Loucy (cell line): ENCODE measurements around the gene TOLLIP.

Source experiments
- H2AFZ ChIP-seq: fragments of 200-600 bp; sonication (generic); 2 replicates; pipeline ENCODE4 v1.6.0; 2016; ENCODE audit warnings: antibody characterized with exemption, mild to moderate bottlenecking, low read length, moderate library complexity
- H3F3A ChIP-seq: fragments of 200-600 bp; 2 replicates; pipeline ENCODE4 v1.6.0; 2016; ENCODE audit warnings: antibody characterized with exemption, low read depth, mild to moderate bottlenecking
- H3K27me3 ChIP-seq: fragments of 200-600 bp; sonication (generic); 2 replicates; pipeline ENCODE4 v1.6.1; 2014; ENCODE audit warnings: low read length, mild to moderate bottlenecking; ENCODE audit not compliant: insufficient read depth, poor library complexity, severe bottlenecking
- H3K36me3 ChIP-seq: fragments of 200-600 bp; sonication (generic); 2 replicates; pipeline ENCODE4 v1.6.1; 2016; ENCODE audit warnings: low read length; ENCODE audit not compliant: insufficient read depth
- H3K4me1 ChIP-seq: fragments of 200-600 bp; sonication (generic); 2 replicates; pipeline ENCODE4 v1.5.1; 2014; ENCODE audit warnings: low read length, mild to moderate bottlenecking; ENCODE audit not compliant: insufficient read depth, poor library complexity, severe bottlenecking
- H3K4me2 ChIP-seq: fragments of 200-600 bp; sonication (generic); 2 replicates; pipeline ENCODE4 v1.6.0; 2014; ENCODE audit warnings: antibody characterized with exemption, low read length, low read depth, mild to moderate bottlenecking; ENCODE audit not compliant: poor library complexity, severe bottlenecking
- H3K4me3 ChIP-seq: fragments of 200-600 bp; sonication (generic); 2 replicates; pipeline ENCODE4 v1.5.1; 2014; ENCODE audit warnings: low read length, mild to moderate bottlenecking, mixed read lengths; ENCODE audit not compliant: poor library complexity, severe bottlenecking
- H3K79me2 ChIP-seq: fragments of 200-600 bp; sonication (generic); 2 replicates; pipeline ENCODE4 v1.6.1; 2014; ENCODE audit warnings: low read length; ENCODE audit not compliant: insufficient read depth
- H3K9ac ChIP-seq: fragments of 200-600 bp; sonication (generic); 2 replicates; pipeline ENCODE4 v1.6.0; 2014; ENCODE audit warnings: mild to moderate bottlenecking, low read depth, low read length, moderate library complexity; ENCODE audit not compliant: poor library complexity, severe bottlenecking
- H3K9me2 ChIP-seq: fragments of 200-600 bp; sonication (generic); replicated peaks from 2 replicates; pipeline ENCODE4 v1.6.1; 2016; ENCODE audit warnings: low read depth, low read length, mixed read lengths
- H3K9me3 ChIP-seq: fragments of 200-600 bp; sonication (generic); 2 replicates; pipeline ENCODE4 v1.6.1; 2014; ENCODE audit warnings: mild to moderate bottlenecking, antibody characterized with exemption, low read length, low read depth; ENCODE audit not compliant: insufficient read depth
- H4K20me1 ChIP-seq: fragments of 200-600 bp; sonication (generic); 2 replicates; pipeline ENCODE4 v1.6.0; 2014; ENCODE audit warnings: antibody characterized with exemption, low read length, mild to moderate bottlenecking; ENCODE audit not compliant: insufficient read depth, poor library complexity, severe bottlenecking
- EZH2phosphoT487 ChIP-seq: fragments of 200-600 bp; IDR thresholded peaks from 2 replicates; pipeline ENCODE4 v1.6.1; 2018; ENCODE audit warnings: antibody characterized with exemption, mild to moderate bottlenecking, moderate library complexity, borderline replicate concordance
- TF ChIP-seq, protein P1 (sequence below): fragments of 200-600 bp; sonication (generic); conservative IDR thresholded peaks from 2 replicates; pipeline ENCODE4 v1.5.1; 2014; ENCODE audit warnings: mild to moderate bottlenecking, antibody characterized with exemption, low read length

Gene TOLLIP

DNA sequence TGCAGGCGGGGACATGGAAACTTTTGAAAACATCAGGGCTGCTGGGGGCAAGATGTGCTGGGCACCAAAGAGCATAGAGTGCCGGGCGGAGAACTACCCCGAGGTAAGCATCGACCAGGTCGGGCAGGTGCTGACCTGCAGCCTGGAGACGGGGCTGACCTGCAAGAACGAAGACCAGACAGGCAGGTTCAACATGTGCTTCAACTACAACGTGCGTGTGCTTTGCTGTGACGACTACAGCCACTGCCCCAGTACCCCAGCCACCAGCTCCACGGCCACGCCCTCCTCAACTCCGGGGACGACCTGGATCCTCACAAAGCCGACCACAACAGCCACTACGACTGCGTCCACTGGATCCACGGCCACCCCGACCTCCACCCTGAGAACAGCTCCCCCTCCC, 67.1 kb downstream of the TOLLIP start:
- no peak overlapping the region for H3K4me2 ChIP-seq
- no peaks in the 10 kb centered on the region for H3K27me3 ChIP-seq
- H3K9me2 ChIP-seq = no peaks in the 10 kb centered on the region
- TF ChIP-seq, protein P1, sequence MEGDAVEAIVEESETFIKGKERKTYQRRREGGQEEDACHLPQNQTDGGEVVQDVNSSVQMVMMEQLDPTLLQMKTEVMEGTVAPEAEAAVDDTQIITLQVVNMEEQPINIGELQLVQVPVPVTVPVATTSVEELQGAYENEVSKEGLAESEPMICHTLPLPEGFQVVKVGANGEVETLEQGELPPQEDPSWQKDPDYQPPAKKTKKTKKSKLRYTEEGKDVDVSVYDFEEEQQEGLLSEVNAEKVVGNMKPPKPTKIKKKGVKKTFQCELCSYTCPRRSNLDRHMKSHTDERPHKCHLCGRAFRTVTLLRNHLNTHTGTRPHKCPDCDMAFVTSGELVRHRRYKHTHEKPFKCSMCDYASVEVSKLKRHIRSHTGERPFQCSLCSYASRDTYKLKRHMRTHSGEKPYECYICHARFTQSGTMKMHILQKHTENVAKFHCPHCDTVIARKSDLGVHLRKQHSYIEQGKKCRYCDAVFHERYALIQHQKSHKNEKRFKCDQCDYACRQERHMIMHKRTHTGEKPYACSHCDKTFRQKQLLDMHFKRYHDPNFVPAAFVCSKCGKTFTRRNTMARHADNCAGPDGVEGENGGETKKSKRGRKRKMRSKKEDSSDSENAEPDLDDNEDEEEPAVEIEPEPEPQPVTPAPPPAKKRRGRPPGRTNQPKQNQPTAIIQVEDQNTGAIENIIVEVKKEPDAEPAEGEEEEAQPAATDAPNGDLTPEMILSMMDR = no peak
- TF ChIP-seq EZH2phosphoT487 = no peak
- peaks cover 8% of the 10 kb centered on the region; the same call in 1 of the 2 replicates for H3K9me3 ChIP-seq
- no peak overlapping the region for H3K4me3 ChIP-seq
- H3K9ac ChIP-seq = no peak overlapping the region
- no peaks in the 10 kb centered on the region for H3K79me2 ChIP-seq
- H3F3A ChIP-seq = no peaks in the 10 kb centered on the region
- no peaks in the 10 kb centered on the region for H3K4me1 ChIP-seq
- no peak overlapping the region for H2AFZ ChIP-seq
- H4K20me1 ChIP-seq = no peaks in the 10 kb centered on the region
- no peaks in the 10 kb centered on the region for H3K36me3 ChIP-seq

DNA sequence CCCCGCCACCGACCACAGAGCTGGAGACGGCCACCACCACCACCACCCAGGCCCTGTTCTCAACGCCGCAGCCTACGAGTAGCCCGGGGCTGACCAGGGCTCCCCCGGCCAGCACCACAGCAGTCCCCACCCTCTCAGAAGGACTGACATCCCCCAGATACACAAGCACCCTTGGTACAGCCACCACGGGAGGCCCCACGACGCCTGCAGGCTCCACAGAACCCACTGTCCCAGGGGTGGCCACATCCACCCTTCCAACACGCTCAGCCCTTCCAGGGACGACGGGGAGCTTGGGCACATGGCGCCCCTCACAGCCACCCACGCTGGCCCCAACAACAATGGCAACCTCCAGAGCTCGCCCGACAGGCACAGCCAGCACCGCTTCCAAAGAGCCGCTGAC, 67.7 kb downstream of the TOLLIP start:
- Histone ChIP-seq H3K4me3 (no peak overlapping the region), H3K9me3 (peaks cover 8% of the 10 kb centered on the region; the same call in 1 of the 2 replicates), H2AFZ (no peak overlapping the region), H3K4me2 (no peak overlapping the region), H4K20me1 (no peaks in the 10 kb centered on the region), H3K9me2 (no peaks in the 10 kb centered on the region), H3K27me3 (no peaks in the 10 kb centered on the region), H3K79me2 (no peaks in the 10 kb centered on the region), H3K36me3 (no peaks in the 10 kb centered on the region), H3K9ac (no peak overlapping the region), H3K4me1 (no peaks in the 10 kb centered on the region), H3F3A (no peaks in the 10 kb centered on the region)
- TF ChIP-seq, protein P1 = no peak
- TF ChIP-seq EZH2phosphoT487 = no peak

DNA sequence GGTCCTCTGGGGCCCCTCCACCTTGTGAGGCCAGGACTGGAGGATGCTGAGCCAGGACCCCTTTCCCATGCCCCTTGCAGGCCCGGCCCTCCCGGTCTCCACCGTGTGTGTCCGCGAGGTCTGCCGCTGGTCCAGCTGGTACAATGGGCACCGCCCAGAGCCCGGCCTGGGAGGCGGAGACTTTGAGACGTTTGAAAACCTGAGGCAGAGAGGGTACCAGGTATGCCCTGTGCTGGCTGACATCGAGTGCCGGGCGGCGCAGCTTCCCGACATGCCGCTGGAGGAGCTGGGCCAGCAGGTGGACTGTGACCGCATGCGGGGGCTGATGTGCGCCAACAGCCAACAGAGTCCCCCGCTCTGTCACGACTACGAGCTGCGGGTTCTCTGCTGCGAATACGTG, 68.7 kb downstream of the TOLLIP start:
- Histone ChIP-seq H4K20me1 (no peaks in the 10 kb centered on the region), H3K9me2 (no peaks in the 10 kb centered on the region), H3K9ac (no peak overlapping the region), H3K36me3 (no peaks in the 10 kb centered on the region), H3K4me1 (no peaks in the 10 kb centered on the region), H3K4me2 (no peak overlapping the region), H3F3A (no peaks in the 10 kb centered on the region), H3K27me3 (no peaks in the 10 kb centered on the region), H3K9me3 (peaks cover 12% of the 10 kb centered on the region; the same call in 1 of the 2 replicates), H3K79me2 (no peaks in the 10 kb centered on the region), H3K4me3 (no peak overlapping the region), H2AFZ (no peak overlapping the region)
- TF ChIP-seq, protein P1 = no peak
- no peak for TF ChIP-seq EZH2phosphoT487
